Activated T-cell treated with anti-CD3 and anti-CD28 coated beads for 48 hours (primary cell): Measurements from ENCODE around the gene F12.

Source experiments
- DNase-seq: peaks from one replicate; pipeline ENCODE4 v3.0.0-alpha.2; 2020; ENCODE audit warnings: low read depth

F12 gene

GRCh38 chr5:177354711-177355110 lies 54.7 kb downstream of the F12 start:
- DNase-seq: no peak

GRCh38 chr5:177354256-177354655 lies 55.1 kb downstream of the F12 start:
- DNase-seq: no peak

GRCh38 chr5:177353093-177353492 lies 56.3 kb downstream of the F12 start:
- DNase-seq: no peak
